ENCODE data around the gene ZNF397.

The ZNF397 gene

DNA sequence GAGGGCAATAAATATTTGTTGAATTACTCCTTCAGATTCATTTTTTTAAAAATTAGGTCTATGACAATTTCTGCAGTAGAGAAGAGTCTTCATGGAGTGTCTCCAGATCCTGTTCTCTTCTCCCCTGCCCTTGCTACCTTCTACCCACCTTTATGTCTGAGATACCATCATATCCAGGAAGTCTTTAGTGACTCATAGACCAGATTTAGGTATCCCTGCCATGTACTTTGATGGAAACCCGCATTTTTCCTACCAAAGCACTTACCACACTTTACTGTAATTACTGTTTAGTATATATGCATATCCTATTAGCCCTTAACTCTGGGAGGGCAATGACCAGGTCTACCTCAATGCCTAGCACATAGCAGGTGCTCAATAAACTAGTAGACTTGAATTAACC is 11.6 kb downstream of the ZNF397 start:
- CTCF ChIA-PET = no interaction called here
- no peak for DNase-seq (ENCODE audit: extremely low spot score)
- TF ChIP-seq CTBP1 (IDR thresholded peaks at IDR 0.05; ENCODE audit: borderline replicate concordance) (no peak), FOXK2 (IDR thresholded peaks at IDR 0.05) (no peak), FOXM1 (IDR thresholded peaks at IDR 0.05; ENCODE audit: borderline replicate concordance) (no peak), SUZ12 (IDR thresholded peaks at IDR 0.05) (no peak), ZNF384 (IDR thresholded peaks at IDR 0.05) (no peak), LEF1 (IDR thresholded peaks at IDR 0.05; ENCODE audit: borderline replicate concordance) (no peak)
- TF ChIP-seq, protein P1, sequence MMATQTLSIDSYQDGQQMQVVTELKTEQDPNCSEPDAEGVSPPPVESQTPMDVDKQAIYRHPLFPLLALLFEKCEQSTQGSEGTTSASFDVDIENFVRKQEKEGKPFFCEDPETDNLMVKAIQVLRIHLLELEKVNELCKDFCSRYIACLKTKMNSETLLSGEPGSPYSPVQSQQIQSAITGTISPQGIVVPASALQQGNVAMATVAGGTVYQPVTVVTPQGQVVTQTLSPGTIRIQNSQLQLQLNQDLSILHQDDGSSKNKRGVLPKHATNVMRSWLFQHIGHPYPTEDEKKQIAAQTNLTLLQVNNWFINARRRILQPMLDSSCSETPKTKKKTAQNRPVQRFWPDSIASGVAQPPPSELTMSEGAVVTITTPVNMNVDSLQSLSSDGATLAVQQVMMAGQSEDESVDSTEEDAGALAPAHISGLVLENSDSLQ (IDR thresholded peaks at IDR 0.05) = no peak
- POLR2A ChIA-PET = no interaction called here

DNA sequence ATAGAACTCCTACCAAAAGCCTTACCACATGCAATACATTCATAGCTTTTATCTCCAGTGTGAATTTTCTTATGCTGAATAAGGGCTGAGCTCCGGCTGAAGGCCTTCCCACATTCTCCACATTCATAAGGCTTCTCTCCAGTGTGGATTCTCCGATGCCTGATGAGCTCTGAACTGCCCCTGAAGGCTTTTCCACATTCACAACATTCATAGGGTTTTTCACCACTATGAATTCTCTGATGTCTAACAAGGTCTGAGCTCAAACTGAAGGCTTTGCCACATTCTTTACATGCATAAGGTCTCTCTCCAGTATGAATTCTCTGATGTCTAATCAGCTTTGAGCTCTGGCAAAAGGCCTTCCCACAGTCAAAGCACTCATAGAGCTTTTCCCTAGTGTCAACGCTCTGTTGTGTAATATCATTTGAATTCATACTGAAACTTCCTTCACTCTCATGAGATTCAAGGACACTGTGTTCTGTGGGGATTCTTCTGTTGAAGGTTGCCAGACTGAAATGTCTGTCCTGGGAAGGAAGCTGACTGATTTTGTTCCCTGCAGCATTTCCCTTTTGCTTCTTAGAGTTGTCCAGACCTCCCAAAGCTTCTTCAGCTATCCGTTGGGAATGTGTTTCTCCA is 12.9 kb downstream of the ZNF397 start:
- POLR2A ChIA-PET = interaction anchor here (0.6 kb wide), 1 partner anchor 90 kb away, joined by 3 read pairs; no protein-coding TSS in a partner anchor
- CTCF ChIA-PET = interaction anchor here (1.4 kb wide), 1 partner anchor 8 kb away, joined by 3 read pairs; no protein-coding TSS in a partner anchor
- TF ChIP-seq HDGF (IDR thresholded peaks at IDR 0.05; ENCODE audit: borderline replicate concordance) (no peak), SP1 (IDR thresholded peaks at IDR 0.05) (no peak), ZNF384 (IDR thresholded peaks at IDR 0.05) (no peak), BHLHE40 (IDR thresholded peaks at IDR 0.05; ENCODE audit: borderline replicate concordance) (no peak), TARDBP (IDR thresholded peaks at IDR 0.05) (no peak), CTBP1 (IDR thresholded peaks at IDR 0.05; ENCODE audit: borderline replicate concordance) (no peak), L3MBTL2 (conservative IDR thresholded peaks at IDR 0.05) (no peak), FOXA1 (IDR thresholded peaks at IDR 0.05) (no peak), NFRKB (IDR thresholded peaks at IDR 0.05) (no peak), FOXM1 (IDR thresholded peaks at IDR 0.05; ENCODE audit: borderline replicate concordance) (no peak), SUZ12 (IDR thresholded peaks at IDR 0.05) (no peak), FOXK2 (IDR thresholded peaks at IDR 0.05) (no peak), ELF4 (IDR thresholded peaks at IDR 0.05) (no peak), ARNT (IDR thresholded peaks at IDR 0.05) (no peak), LEF1 (IDR thresholded peaks at IDR 0.05; ENCODE audit: borderline replicate concordance) (no peak)
- TF ChIP-seq, protein P1 (IDR thresholded peaks at IDR 0.05) = no peak
- DNase-seq (ENCODE audit: extremely low spot score) = no peak

DNA sequence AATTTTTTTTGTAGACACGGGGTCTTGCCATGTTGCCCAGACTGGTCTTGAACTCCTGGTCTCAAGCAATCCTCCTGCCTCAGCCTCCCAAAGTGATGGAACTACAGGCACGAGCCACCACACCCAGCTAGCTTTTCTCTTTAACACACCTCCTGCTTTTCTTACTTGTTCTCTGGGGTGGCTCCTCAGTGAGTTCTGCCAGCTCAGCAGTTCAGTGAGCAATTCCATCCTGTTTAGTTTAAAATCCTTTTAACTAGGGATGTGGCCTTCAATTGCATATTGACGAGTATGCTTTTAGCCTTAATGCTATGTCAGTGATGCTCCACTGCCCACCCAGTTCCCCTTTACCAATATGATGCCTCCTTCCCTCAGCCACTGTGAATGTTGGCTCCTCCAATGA is 16.1 kb downstream of the ZNF397 start:
- TF ChIP-seq HDGF (IDR thresholded peaks at IDR 0.05; ENCODE audit: borderline replicate concordance) (no peak), SP1 (IDR thresholded peaks at IDR 0.05) (no peak), TARDBP (IDR thresholded peaks at IDR 0.05) (no peak), FOXM1 (IDR thresholded peaks at IDR 0.05; ENCODE audit: borderline replicate concordance) (no peak), ELF4 (IDR thresholded peaks at IDR 0.05) (no peak), BHLHE40 (IDR thresholded peaks at IDR 0.05; ENCODE audit: borderline replicate concordance) (no peak), NFRKB (IDR thresholded peaks at IDR 0.05) (no peak), L3MBTL2 (conservative IDR thresholded peaks at IDR 0.05) (no peak), ARNT (IDR thresholded peaks at IDR 0.05) (no peak), SUZ12 (IDR thresholded peaks at IDR 0.05) (no peak), ZNF384 (IDR thresholded peaks at IDR 0.05) (no peak), LEF1 (IDR thresholded peaks at IDR 0.05; ENCODE audit: borderline replicate concordance) (no peak)
- ChIA-PET POLR2A (no interaction called here), CTCF (interaction anchor here (0.6 kb wide), 1 partner anchor 1708 kb away, joined by 3 read pairs; no protein-coding TSS in a partner anchor)
- no peak for DNase-seq (ENCODE audit: extremely low spot score)

DNA sequence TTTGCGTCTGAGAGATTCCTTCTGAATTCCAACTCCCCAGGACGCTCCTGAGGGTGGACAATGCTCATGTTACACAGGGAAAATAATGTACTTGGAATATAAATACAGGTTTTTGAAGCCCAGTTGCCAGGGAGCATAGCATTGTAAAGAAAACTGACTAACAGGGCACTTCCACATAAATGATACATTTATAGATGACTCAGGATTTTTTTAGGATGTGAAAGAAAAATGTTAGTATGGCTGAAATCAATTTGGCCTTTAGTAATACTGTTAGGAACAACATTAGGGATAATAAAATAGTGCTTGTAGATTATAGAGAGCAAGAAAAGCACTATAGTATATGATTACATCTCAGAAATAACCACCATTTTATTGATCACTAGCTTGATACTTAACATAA is 23.6 kb downstream of the ZNF397 start:
- DNase-seq (ENCODE audit: extremely low spot score) = no peak
- CTCF ChIA-PET = no interaction called here
- POLR2A ChIA-PET = interaction anchor here (1.1 kb wide), 1 partner anchor 24 kb away, joined by 3 read pairs; the partner anchor contains the start of gene ZNF397
- TF ChIP-seq FOXA1 (IDR thresholded peaks at IDR 0.05) (no peak), SP1 (IDR thresholded peaks at IDR 0.05) (no peak), HDGF (IDR thresholded peaks at IDR 0.05; ENCODE audit: borderline replicate concordance) (no peak), NFRKB (IDR thresholded peaks at IDR 0.05) (no peak), ARNT (IDR thresholded peaks at IDR 0.05) (no peak), CTBP1 (IDR thresholded peaks at IDR 0.05; ENCODE audit: borderline replicate concordance) (no peak), L3MBTL2 (conservative IDR thresholded peaks at IDR 0.05) (no peak), LEF1 (IDR thresholded peaks at IDR 0.05; ENCODE audit: borderline replicate concordance) (no peak), SUZ12 (IDR thresholded peaks at IDR 0.05) (no peak), BHLHE40 (IDR thresholded peaks at IDR 0.05; ENCODE audit: borderline replicate concordance) (no peak)
- TF ChIP-seq, protein P1 (IDR thresholded peaks at IDR 0.05) = no peak

DNA sequence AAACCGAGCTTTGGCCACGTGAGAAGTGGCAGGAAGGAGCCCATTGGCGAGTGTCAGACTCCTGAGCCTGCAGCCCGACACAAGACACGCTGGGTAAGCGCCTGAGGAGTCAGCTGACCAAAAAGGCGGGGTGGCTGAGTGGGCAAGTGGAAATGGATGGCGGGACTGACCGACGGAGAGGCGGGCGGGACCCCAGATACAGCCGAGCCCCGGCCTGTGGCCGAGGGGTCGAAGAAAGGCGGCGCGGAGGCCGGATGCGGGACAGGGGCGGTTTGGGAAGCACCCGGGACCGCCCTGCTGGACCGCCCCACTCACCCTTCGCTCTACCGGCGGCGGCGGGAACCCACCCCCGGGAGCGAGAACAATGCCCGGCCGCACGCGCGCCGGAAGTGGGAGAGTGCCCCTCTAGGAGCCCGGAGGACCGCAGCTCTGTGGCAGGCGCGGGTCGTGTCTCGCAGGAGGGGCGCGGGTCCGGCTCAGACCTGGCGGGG is 26.4 kb downstream of the ZNF397 start:
- no peak for DNase-seq (ENCODE audit: extremely low spot score)
- ChIA-PET CTCF (no interaction called here), POLR2A (no interaction called here)
- TF ChIP-seq CTBP1 (IDR thresholded peaks at IDR 0.05; ENCODE audit: borderline replicate concordance) (no peak), HDGF (IDR thresholded peaks at IDR 0.05; ENCODE audit: borderline replicate concordance) (no peak), LEF1 (IDR thresholded peaks at IDR 0.05; ENCODE audit: borderline replicate concordance) (no peak), SUZ12 (IDR thresholded peaks at IDR 0.05) (no peak), ELF4 (IDR thresholded peaks at IDR 0.05) (no peak), NFRKB (IDR thresholded peaks at IDR 0.05) (no peak), FOXM1 (IDR thresholded peaks at IDR 0.05; ENCODE audit: borderline replicate concordance) (no peak), SP1 (IDR thresholded peaks at IDR 0.05) (no peak), TARDBP (IDR thresholded peaks at IDR 0.05) (no peak), FOXA1 (IDR thresholded peaks at IDR 0.05) (no peak), L3MBTL2 (conservative IDR thresholded peaks at IDR 0.05) (no peak), BHLHE40 (IDR thresholded peaks at IDR 0.05; ENCODE audit: borderline replicate concordance) (no peak), ZNF384 (IDR thresholded peaks at IDR 0.05) (no peak), ARNT (IDR thresholded peaks at IDR 0.05) (no peak), FOXK2 (IDR thresholded peaks at IDR 0.05) (no peak)
- TF ChIP-seq, protein P1 (IDR thresholded peaks at IDR 0.05) = no peak

All from HEK293T (cell line).